ENCODE measurements around the gene PDE4D.

GRCh38 chr5:59341760-59342159 lies 551.8 kb downstream of the PDE4D start:
- TF ChIP-seq YY1 (IDR thresholded peaks at IDR 0.05; ENCODE audit: insufficient read depth, insufficient read length), result no peak
- TF ChIP-seq ZNF274 (IDR thresholded peaks at IDR 0.05; ENCODE audit: low read depth, low read length), result no peak
- TF ChIP-seq SUZ12 (IDR thresholded peaks at IDR 0.05; ENCODE audit: extremely low read depth, insufficient read depth, insufficient read length), result no peak

All from NT2/D1 (cell line).